HG02623 (cell line): ENCODE measurements around the gene GDPD5.

Experiments
- ATAC-seq: cut with Tn5 transposase; IDR thresholded peaks from one replicate; pipeline ENCODE4 v1.9.1; 2021; ENCODE audit warnings: moderate library complexity; ENCODE audit not compliant: unreplicated experiment

GDPD5 gene

GRCh38 chr11:75516886-75517285 lies 8.9 kb downstream of the GDPD5 start:
- ATAC-seq = no peak

GRCh38 chr11:75516140-75516539 lies 9.6 kb downstream of the GDPD5 start:
- no peak for ATAC-seq

GRCh38 chr11:75514596-75514995 lies 11.1 kb downstream of the GDPD5 start:
- ATAC-seq = no peak

- ATAC-seq = no peak
These were observed 12.5 kb downstream of the GDPD5 start for GRCh38 chr11:75513250-75513649.

- no peak for ATAC-seq
These were observed 15.1 kb downstream of the GDPD5 start for GRCh38 chr11:75510723-75511019.

GRCh38 chr11:75510004-75510722 lies 15.6 kb downstream of the GDPD5 start:
- no peak for ATAC-seq

- no peak for ATAC-seq
These were observed 16.6 kb downstream of the GDPD5 start for GRCh38 chr11:75509020-75509720.

GRCh38 chr11:75508051-75508561 lies 17.6 kb downstream of the GDPD5 start:
- ATAC-seq = no peak

GRCh38 chr11:75507571-75507970 lies 18.2 kb downstream of the GDPD5 start:
- ATAC-seq = no peak

- ATAC-seq = no peak
These were observed 18.9 kb downstream of the GDPD5 start for GRCh38 chr11:75506827-75507226.

- ATAC-seq = no peak
These were observed 19.6 kb downstream of the GDPD5 start for GRCh38 chr11:75505916-75506692.

- no peak for ATAC-seq
These were observed 21.2 kb downstream of the GDPD5 start for GRCh38 chr11:75504501-75504900.

- ATAC-seq = no peak
These were observed 22.1 kb downstream of the GDPD5 start for GRCh38 chr11:75503531-75504099.

- no peak for ATAC-seq
These were observed 23.6 kb downstream of the GDPD5 start for GRCh38 chr11:75502138-75502537.

- no peak for ATAC-seq
These were observed 25.0 kb downstream of the GDPD5 start for GRCh38 chr11:75500742-75501141.

- ATAC-seq = no peak
These were observed 26.1 kb downstream of the GDPD5 start for GRCh38 chr11:75499423-75500190.

- no peak for ATAC-seq
These were observed 27.0 kb downstream of the GDPD5 start for GRCh38 chr11:75498556-75499255.

- no peak for ATAC-seq
These were observed 27.8 kb downstream of the GDPD5 start for GRCh38 chr11:75497788-75498409.

GRCh38 chr11:75496305-75496752 lies 29.4 kb downstream of the GDPD5 start:
- ATAC-seq = no peak
